Fibroblast of mammary gland (primary cell): ENCODE measurements around the gene PGP.
A peak's percentile ranks its signal among the peaks of the same experiment; 100 is the strongest.
"Not testable (repeated sequence)": the region's sequence is repeated elsewhere in the genome, so short reads cannot be mapped to it uniquely, and the experiment has no call there.

Source experiments
- DNase-seq: peaks from one replicate; pipeline ENCODE4 v3.0.0-alpha.2; 2010; ENCODE audit warnings: low read depth
- H3K4me3 ChIP-seq: 2 replicates; pipeline ENCODE4 v1.5.1; 2011; ENCODE audit warnings: low read depth, mild to moderate bottlenecking, low read length, moderate library complexity; ENCODE audit not compliant: control insufficient read depth
- CTCF ChIP-seq: conservative IDR thresholded peaks from 2 replicates; pipeline ENCODE4 v1.5.1; 2011; ENCODE audit warnings: low read depth, low read length, inconsistent platforms; ENCODE audit not compliant: control insufficient read depth, insufficient read depth

PGP gene

GRCh38 chr16:2243031-2243528 is 28.4 kb upstream of the PGP start:
- no peak for TF ChIP-seq CTCF
- no peak overlapping the region for H3K4me3 ChIP-seq
- no peak for DNase-seq

GRCh38 chr16:2242598-2242997 is 28.0 kb upstream of the PGP start:
- no peak for TF ChIP-seq CTCF
- DNase-seq = no peak
- H3K4me3 ChIP-seq = no peak overlapping the region

- DNase-seq, H3K4me3 ChIP-seq: not testable (repeated sequence)
Measured at GRCh38 chr16:2240331-2240730, 25.7 kb upstream of the PGP start.

GRCh38 chr16:2238838-2239675 is 24.4 kb upstream of the PGP start:
- H3K4me3 ChIP-seq = no peak overlapping the region
- no peak for TF ChIP-seq CTCF
- DNase-seq = peak; percentile 57

- TF ChIP-seq CTCF = no peak
- H3K4me3 ChIP-seq = no peak overlapping the region
- no peak for DNase-seq
Measured at GRCh38 chr16:2238150-2238837, 23.7 kb upstream of the PGP start.

- no peak for DNase-seq
- no peak overlapping the region for H3K4me3 ChIP-seq
- no peak for TF ChIP-seq CTCF
Measured at GRCh38 chr16:2237493-2238149, 23.0 kb upstream of the PGP start.

GRCh38 chr16:2237102-2237482 is 22.5 kb upstream of the PGP start:
- H3K4me3 ChIP-seq = no peak overlapping the region
- no peak for DNase-seq
- TF ChIP-seq CTCF = no peak
